GM10248 (cell line): Measurements from ENCODE around the gene HGS.

Experiments used
- CTCF ChIA-PET: fragments of 300-600 bp; sonication (Branson Sonifier 250); formaldehyde crosslinking; extraction: SDS; loops from one replicate; lab custom pipeline; 2021; ENCODE audit warnings: antibody characterized with exemption; lab: Yijun Ruan, JAX
- POLR2A ChIA-PET: fragments of 350-650 bp; sonication (Branson Sonifier 250); formaldehyde crosslinking; extraction: SDS; loops from one replicate; lab custom pipeline; 2020; ENCODE audit warnings: antibody characterized with exemption; lab: Yijun Ruan, JAX
- DNase-seq: peaks from one replicate; pipeline ENCODE4 v3.0.0; 2012; ENCODE audit errors: extremely low spot score
- TF ChIP-seq, protein P1 (sequence below): IDR thresholded peaks from 2 replicates; pipeline ENCODE4 v1.5.1; 2012; ENCODE audit warnings: mild to moderate bottlenecking, low read depth; ENCODE audit errors: extremely low read depth, missing control alignments, control extremely low read depth

The HGS gene

DNA sequence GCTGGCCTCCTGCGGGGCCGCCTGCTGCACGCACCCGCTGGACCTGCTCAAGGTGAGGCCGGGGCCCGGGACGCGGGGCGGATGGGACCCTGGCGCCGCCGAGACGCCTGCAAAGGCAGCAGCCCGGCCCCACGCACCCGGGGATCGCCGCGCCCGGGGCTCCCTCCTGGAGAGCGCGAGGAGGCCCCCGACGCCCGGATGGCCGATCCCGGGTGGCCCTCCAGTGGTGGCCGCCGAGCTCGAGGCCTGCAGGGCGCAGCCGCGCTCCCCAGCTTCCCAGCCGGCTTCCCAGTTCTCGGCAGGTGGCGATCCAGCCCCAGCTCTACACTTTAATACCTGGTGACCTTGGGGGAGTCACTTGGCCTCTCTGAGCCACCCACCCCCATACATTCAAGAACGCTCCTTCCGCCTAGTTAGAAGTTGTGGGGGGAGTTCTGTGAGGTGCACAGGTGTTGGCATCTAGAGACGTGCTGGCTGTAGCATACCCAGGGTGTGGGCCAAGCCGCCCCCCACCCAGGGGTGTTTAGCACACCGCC is 28.7 kb downstream of the HGS start:
- TF ChIP-seq, protein P1, sequence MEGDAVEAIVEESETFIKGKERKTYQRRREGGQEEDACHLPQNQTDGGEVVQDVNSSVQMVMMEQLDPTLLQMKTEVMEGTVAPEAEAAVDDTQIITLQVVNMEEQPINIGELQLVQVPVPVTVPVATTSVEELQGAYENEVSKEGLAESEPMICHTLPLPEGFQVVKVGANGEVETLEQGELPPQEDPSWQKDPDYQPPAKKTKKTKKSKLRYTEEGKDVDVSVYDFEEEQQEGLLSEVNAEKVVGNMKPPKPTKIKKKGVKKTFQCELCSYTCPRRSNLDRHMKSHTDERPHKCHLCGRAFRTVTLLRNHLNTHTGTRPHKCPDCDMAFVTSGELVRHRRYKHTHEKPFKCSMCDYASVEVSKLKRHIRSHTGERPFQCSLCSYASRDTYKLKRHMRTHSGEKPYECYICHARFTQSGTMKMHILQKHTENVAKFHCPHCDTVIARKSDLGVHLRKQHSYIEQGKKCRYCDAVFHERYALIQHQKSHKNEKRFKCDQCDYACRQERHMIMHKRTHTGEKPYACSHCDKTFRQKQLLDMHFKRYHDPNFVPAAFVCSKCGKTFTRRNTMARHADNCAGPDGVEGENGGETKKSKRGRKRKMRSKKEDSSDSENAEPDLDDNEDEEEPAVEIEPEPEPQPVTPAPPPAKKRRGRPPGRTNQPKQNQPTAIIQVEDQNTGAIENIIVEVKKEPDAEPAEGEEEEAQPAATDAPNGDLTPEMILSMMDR, result no peak
- POLR2A ChIA-PET, result interaction anchor here (0.5 to 1.4 kb wide), 4 partner anchors 8 to 594 kb away, joined by 3 to 4 read pairs (median 3); no protein-coding TSS in a partner anchor
- CTCF ChIA-PET, result no interaction called here
- peak; percentile 59 for DNase-seq

DNA sequence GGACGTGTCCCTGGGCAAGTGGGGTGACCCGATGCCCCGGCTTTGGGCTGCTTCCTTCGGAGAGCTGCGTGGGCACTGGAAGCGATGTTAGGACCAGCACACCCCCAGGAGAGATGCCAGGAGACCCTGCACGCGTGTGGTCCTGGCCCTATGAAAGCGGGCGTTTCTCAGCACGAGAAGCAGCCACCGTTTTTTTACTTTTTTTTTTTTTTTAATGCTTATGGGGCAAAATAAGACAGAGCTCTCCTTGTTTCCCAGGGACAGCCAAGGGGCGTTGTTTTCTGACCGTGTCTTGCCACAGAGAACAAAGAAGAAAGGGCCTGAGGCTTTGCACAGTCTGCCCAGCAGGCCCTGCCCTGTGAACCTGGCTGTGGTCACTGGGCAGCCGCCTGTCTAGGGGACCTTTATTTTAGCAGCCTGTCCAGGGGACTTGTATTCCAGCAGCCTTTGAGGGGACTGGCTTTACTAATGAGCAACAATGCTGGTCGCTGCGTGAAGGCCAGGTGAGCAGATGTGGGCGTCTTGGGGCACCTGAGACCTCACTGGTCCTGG is 29.3 kb downstream of the HGS start:
- TF ChIP-seq, protein P1, result no peak
- CTCF ChIA-PET, result interaction anchor here (0.9 to 1.5 kb wide), 2 partner anchors 18 to 21 kb away, joined by 3 read pairs; no protein-coding TSS in a partner anchor
- DNase-seq, result no peak
- POLR2A ChIA-PET, result interaction anchor here (0.5 to 1.4 kb wide), 5 partner anchors 9 to 593 kb away, joined by 3 to 4 read pairs (median 3); no protein-coding TSS in a partner anchor

DNA sequence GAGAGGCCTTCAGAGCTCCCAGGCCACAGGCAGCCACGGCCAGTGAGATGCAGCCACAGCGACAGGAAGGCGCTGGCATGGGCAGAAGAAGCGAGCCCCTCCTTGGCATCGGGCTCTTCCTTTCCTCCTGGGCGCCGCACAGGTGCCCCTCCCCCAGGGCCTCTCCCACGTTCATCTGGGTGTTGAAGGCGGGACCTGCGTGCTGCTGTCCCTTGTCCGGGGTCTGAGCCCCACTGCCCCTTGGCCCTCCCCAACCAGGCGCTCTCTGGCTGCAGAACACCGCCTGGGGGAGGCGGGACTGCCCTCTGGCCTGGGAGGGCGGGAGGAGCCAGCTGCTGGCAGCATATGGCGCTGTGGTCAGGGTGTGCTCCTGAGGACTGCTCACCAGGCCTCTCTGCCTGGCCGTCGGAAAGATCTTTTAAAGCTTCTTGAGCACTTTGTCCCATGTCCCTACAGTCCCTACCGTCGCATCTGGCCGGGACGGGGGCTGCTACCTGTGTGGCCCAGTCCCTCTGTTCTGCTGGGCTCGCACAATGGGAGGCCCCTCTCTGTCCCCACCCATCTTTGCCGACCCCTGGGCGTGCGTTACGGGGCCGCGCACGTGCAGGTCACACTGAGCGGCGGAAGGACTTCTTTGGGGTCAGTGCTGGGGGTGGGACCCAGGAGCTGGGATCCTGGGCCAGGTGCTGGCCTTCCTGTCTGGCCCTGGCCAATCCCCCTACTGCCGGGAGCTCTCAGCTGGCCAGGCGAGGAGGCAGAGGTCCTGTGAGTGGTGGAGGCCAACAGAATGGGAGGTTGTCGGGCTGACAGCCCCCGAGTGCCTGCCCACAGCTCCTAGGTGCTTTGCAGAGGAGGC is 30.0 kb downstream of the HGS start:
- TF ChIP-seq, protein P1, result no peak
- no peak for DNase-seq
- ChIA-PET POLR2A (interaction anchor here (0.6 to 1.4 kb wide), 3 partner anchors 10 to 213 kb away, joined by 3 to 4 read pairs (median 3); partner anchors contain the start of gene MRPL12), CTCF (interaction anchor here (0.9 to 1.5 kb wide), 2 partner anchors 17 to 21 kb away, joined by 3 read pairs; no protein-coding TSS in a partner anchor)

DNA sequence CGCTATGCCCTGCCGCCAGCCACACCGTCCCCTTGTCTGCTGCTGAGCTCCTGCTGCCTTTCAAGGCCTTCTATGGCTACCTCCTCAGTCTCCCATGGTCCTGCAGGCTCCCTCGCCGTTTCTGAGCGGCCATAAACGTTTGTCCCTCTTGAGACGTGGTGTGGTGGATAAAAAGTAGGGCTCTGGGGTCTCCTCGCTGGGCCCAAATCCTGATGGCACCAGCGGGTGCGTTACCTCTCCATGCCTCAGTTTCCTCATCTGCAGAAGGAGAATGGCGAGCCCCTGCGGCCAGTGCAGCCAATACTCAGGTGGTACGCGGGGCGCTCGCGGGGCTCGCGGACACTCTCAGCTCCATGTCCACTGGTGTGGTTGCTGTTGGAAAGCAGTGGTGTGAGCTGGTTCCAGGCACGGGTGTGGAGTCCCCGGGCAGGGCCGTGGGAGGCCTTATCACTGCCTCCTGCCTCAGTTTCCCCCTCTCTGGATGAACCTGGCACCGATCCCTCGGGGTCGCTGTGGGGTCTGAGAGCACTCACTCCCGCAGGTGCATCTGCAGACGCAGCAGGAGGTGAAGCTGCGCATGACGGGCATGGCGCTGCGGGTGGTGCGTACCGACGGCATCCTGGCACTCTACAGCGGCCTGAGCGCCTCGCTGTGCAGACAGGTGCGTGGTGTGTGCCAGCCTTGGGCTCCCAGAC is 30.7 kb downstream of the HGS start:
- POLR2A ChIA-PET, result interaction anchor here (1.0 kb wide), 1 partner anchor 11 kb away, joined by 4 read pairs; the partner anchor contains the start of gene MRPL12
- CTCF ChIA-PET, result interaction anchor here (1.4 to 1.5 kb wide), 2 partner anchors 20 to 21 kb away, joined by 3 to 4 read pairs; no protein-coding TSS in a partner anchor
- DNase-seq, result no peak
- TF ChIP-seq, protein P1, result no peak

DNA sequence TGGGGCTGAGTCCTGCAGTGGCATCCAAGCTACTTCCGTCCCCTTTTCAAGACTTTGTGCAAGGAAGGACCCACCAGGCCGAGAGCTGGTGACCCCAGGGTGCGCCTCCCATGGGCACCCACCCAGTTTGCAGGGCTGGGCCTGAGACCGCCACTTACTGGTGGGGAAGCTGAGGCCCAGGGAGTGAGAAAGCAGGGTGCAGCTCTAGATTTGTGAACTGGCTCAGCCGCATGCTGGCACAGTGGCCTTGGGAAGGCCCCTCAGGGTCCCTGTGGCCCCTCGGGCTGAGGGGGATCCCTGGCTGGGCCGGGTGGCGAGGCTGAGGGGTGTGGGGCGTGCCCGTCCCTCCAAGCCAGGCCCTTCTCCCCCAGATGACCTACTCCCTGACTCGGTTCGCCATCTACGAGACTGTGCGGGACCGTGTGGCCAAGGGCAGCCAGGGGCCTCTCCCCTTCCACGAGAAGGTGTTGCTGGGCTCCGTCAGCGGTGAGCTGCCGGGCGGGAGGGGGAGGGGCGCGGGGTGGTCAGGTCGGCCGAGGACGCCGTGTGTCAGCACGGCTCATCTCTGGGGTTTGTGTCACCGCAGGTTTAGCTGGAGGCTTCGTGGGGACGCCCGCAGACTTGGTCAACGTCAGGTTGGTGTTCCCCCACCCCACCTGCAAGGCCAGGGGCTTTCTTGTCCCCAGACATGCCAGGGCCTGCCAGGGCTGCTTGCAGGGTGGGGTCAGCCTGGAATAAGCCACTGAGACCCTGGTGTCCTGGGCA is 31.5 kb downstream of the HGS start:
- ChIA-PET CTCF (interaction anchor here (1.4 kb wide), 1 partner anchor 20 kb away, joined by 4 read pairs; no protein-coding TSS in a partner anchor), POLR2A (no interaction called here)
- TF ChIP-seq, protein P1, result no peak
- DNase-seq, result no peak
